ENCODE data around the gene VRK1. TPM values are rescaled to one million over a fixed set of nuclear protein-coding genes. Genes with fewer than 3 reads are reported as not detected.

Gene VRK1
- polyA plus RNA-seq, 1 experiment: 3.7 TPM

- TF ChIP-seq CTCF (IDR thresholded peaks at IDR 0.05; ENCODE audit: insufficient read depth, low read depth, low read length): no peak
- Histone ChIP-seq H3K36me3 (ENCODE audit: control insufficient read depth, insufficient read depth, low read length) (no peaks in the 10 kb centered on the region), H3K27me3 (ENCODE audit: control insufficient read depth, insufficient read depth, low read length) (no peaks in the 10 kb centered on the region), H3K4me3 (ENCODE audit: low read depth, low read length) (no peak overlapping the region)
- ChIA-PET POLR2A (no interaction called here), CTCF (interaction anchor here (0.7 kb wide), 1 partner anchor 11 kb away, joined by 3 read pairs; no protein-coding TSS in a partner anchor)
- no peak for DNase-seq (ENCODE audit: low read depth)
Observed at GRCh38 chr14:96909841-96910364, 112.7 kb downstream of the VRK1 start.

GRCh38 chr14:96911499-96912149 lies 114.4 kb downstream of the VRK1 start:
- ChIA-PET CTCF (no interaction called here), POLR2A (no interaction called here)
- TF ChIP-seq CTCF (IDR thresholded peaks at IDR 0.05; ENCODE audit: insufficient read depth, low read depth, low read length): no peak
- Histone ChIP-seq H3K4me3 (ENCODE audit: low read depth, low read length) (no peak overlapping the region), H3K27me3 (ENCODE audit: control insufficient read depth, insufficient read depth, low read length) (no peaks in the 10 kb centered on the region), H3K36me3 (ENCODE audit: control insufficient read depth, insufficient read depth, low read length) (no peaks in the 10 kb centered on the region)
- DNase-seq (ENCODE audit: low read depth): no peak

- Histone ChIP-seq H3K4me3 (ENCODE audit: low read depth, low read length) (no peak overlapping the region), H3K36me3 (ENCODE audit: control insufficient read depth, insufficient read depth, low read length) (no peaks in the 10 kb centered on the region), H3K27me3 (ENCODE audit: control insufficient read depth, insufficient read depth, low read length) (no peaks in the 10 kb centered on the region)
- POLR2A ChIA-PET: no interaction called here
- CTCF ChIA-PET: no interaction called here
- TF ChIP-seq CTCF (IDR thresholded peaks at IDR 0.05; ENCODE audit: insufficient read depth, low read depth, low read length): no peak
- no peak for DNase-seq (ENCODE audit: low read depth)
Observed at GRCh38 chr14:96914571-96915128, 117.5 kb downstream of the VRK1 start.

DNA sequence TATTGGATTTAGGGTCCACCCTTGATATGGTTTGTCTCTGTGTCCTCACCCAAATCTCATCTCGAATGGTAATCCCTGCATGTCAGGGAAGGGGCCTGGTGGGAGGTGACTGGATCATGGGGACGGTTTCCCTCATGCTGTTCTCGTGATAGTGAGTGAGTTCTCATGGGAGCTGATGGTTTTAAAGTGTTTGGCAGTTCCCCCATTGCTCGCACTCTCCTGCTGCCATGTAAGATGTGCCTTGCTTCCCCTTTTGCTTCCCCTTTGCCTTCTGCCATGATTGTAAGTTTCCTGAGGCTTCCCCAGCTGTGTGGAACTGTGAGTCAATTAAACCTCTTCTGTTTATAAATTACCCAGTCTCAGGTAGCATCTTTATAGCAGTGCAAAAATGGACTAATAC lies 118.3 kb downstream of the VRK1 start:
- Histone ChIP-seq H3K36me3 (ENCODE audit: control insufficient read depth, insufficient read depth, low read length) (no peaks in the 10 kb centered on the region), H3K4me3 (ENCODE audit: low read depth, low read length) (no peak overlapping the region), H3K27me3 (ENCODE audit: control insufficient read depth, insufficient read depth, low read length) (no peaks in the 10 kb centered on the region)
- DNase-seq (ENCODE audit: low read depth): no peak
- POLR2A ChIA-PET: no interaction called here
- no peak for TF ChIP-seq CTCF (IDR thresholded peaks at IDR 0.05; ENCODE audit: insufficient read depth, low read depth, low read length)
- CTCF ChIA-PET: no interaction called here

DNA sequence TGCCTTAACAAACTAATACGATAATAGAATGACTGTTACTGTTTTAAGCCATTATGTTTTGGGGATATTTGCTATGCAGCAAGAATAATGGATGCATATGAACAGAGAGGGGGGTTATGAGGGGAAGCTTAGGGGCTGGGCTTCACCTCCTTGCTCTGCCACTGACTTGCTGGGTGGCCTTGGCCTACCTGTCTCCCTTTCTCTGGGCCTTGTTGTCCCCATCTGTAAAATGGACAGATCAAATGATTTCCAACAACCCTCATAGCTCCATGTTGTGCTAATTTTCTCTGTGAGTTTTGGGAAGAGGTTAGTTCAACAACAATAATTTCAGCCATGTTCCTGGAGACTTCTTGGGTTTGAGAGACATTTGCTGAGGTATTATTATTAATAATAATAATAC lies 119.6 kb downstream of the VRK1 start:
- no peak for DNase-seq (ENCODE audit: low read depth)
- CTCF ChIA-PET: no interaction called here
- H3K36me3 ChIP-seq (ENCODE audit: control insufficient read depth, insufficient read depth, low read length): no peaks in the 10 kb centered on the region
- POLR2A ChIA-PET: no interaction called here
- H3K4me3 ChIP-seq (ENCODE audit: low read depth, low read length): no peak overlapping the region
- TF ChIP-seq CTCF (IDR thresholded peaks at IDR 0.05; ENCODE audit: insufficient read depth, low read depth, low read length): no peak
- H3K27me3 ChIP-seq (ENCODE audit: control insufficient read depth, insufficient read depth, low read length): no peaks in the 10 kb centered on the region

All from BJ (cell line).